Ishikawa (cell line): Measurements from ENCODE around the gene KCNG1.

Experiments
- CEBPB ChIP-seq: IDR thresholded peaks from 2 replicates; pipeline ENCODE4 v1.6.1; 2012
- CREB1 ChIP-seq: IDR thresholded peaks from 2 replicates; pipeline ENCODE4 v1.6.1; 2012; ENCODE audit warnings: low read depth
- EGR1 ChIP-seq: IDR thresholded peaks from 2 replicates; pipeline ENCODE4 v1.6.1; 2012
- EP300 ChIP-seq: IDR thresholded peaks from 2 replicates; pipeline ENCODE4 v1.6.1; 2012; ENCODE audit warnings: borderline replicate concordance
- FOXM1 ChIP-seq: IDR thresholded peaks from 2 replicates; pipeline ENCODE4 v1.6.1; 2012; ENCODE audit warnings: low read depth, borderline replicate concordance
- MAX ChIP-seq: IDR thresholded peaks from 2 replicates; pipeline ENCODE4 v1.6.1; 2012
- NFIC ChIP-seq: IDR thresholded peaks from 2 replicates; pipeline ENCODE4 v1.6.1; 2012
- RAD21 ChIP-seq: IDR thresholded peaks from 2 replicates; pipeline ENCODE4 v1.6.1; 2012; ENCODE audit warnings: low read depth
- REST ChIP-seq: IDR thresholded peaks from 2 replicates; pipeline ENCODE4 v1.6.1; 2012; ENCODE audit warnings: low read depth, mild to moderate bottlenecking
- TAF1 ChIP-seq: IDR thresholded peaks from 2 replicates; pipeline ENCODE4 v1.6.1; 2012; ENCODE audit warnings: low read depth, mild to moderate bottlenecking
- TCF12 ChIP-seq: IDR thresholded peaks from 2 replicates; pipeline ENCODE4 v1.6.1; 2012; ENCODE audit warnings: low read depth
- TEAD4 ChIP-seq: IDR thresholded peaks from 2 replicates; pipeline ENCODE4 v1.6.1; 2012
- USF1 ChIP-seq: IDR thresholded peaks from 2 replicates; pipeline ENCODE4 v1.6.1; 2012
- YY1 ChIP-seq: IDR thresholded peaks from 2 replicates; pipeline ENCODE4 v1.6.1; 2012; ENCODE audit warnings: low read depth
- ZBTB7A ChIP-seq: IDR thresholded peaks from 2 replicates; pipeline ENCODE4 v1.6.1; 2012; ENCODE audit warnings: low read depth

Gene KCNG1

GRCh38 chr20:51022803-51023616 is at the start of gene KCNG1:
Gene KCNG1 (minus strand): TSS chr20:51023107. CDS start chr20:51010338, 12,769 bp downstream.
- TF ChIP-seq USF1 (peak; percentile 66), ZBTB7A (peak; percentile 48; the same call in 1 of the 2 replicates), EGR1 (no peak)

GRCh38 chr20:51070621-51071020 is 47.7 kb upstream of the KCNG1 start:
- TF ChIP-seq EGR1 (no peak), TEAD4 (no peak)

GRCh38 chr20:51067792-51068191 is 44.9 kb upstream of the KCNG1 start:
- no peak for TF ChIP-seq ZBTB7A
- no peak for TF ChIP-seq USF1
- no peak for TF ChIP-seq EGR1
- no peak for TF ChIP-seq MAX
- TF ChIP-seq REST, result no peak

GRCh38 chr20:51065615-51066014 is 42.7 kb upstream of the KCNG1 start:
- no peak for TF ChIP-seq NFIC
- no peak for TF ChIP-seq MAX
- no peak for TF ChIP-seq TAF1
- TF ChIP-seq CREB1, result no peak
- no peak for TF ChIP-seq RAD21
- no peak for TF ChIP-seq CEBPB
- TF ChIP-seq YY1, result no peak
- TF ChIP-seq USF1, result no peak
- no peak for TF ChIP-seq ZBTB7A
- TF ChIP-seq REST, result no peak
- TF ChIP-seq EP300, result no peak

GRCh38 chr20:51064137-51064536 is 41.2 kb upstream of the KCNG1 start:
- no peak for TF ChIP-seq REST
- TF ChIP-seq FOXM1, result no peak
- TF ChIP-seq TEAD4, result no peak
- no peak for TF ChIP-seq EP300
- no peak for TF ChIP-seq EGR1
- TF ChIP-seq ZBTB7A, result no peak
- no peak for TF ChIP-seq TCF12
